HS-27A (cell line): ENCODE measurements around the gene PFKFB4.
"Not testable (repeated sequence)": the region's sequence is repeated elsewhere in the genome, so short reads cannot be mapped to it uniquely, and the experiment has no call there.

Source experiments
- DNase-seq: peaks from one replicate; pipeline ENCODE4 v3.0.0-alpha.2; 2012; ENCODE audit warnings: low read depth, missing footprints

Gene PFKFB4

DNA sequence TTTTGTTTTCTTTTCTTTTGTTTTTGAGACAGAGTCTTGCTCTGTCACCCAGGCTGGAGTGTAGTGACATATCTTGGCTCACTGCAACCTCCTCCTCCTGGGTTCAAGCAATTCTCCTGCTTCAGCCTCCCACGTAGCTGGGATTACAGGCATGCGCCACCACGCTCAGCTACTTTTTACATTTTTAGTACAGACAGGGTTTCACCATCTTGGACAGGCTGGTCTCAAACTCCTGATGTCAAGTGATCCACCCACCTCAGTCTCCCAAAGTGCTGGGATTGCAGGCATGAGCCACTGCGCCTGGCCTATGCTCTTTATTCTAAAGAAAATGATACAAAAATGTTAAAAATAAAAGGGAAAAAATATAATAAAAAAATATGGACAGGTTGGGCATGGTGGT, 25.9 kb downstream of the PFKFB4 start:
- not testable (repeated sequence) for DNase-seq

DNA sequence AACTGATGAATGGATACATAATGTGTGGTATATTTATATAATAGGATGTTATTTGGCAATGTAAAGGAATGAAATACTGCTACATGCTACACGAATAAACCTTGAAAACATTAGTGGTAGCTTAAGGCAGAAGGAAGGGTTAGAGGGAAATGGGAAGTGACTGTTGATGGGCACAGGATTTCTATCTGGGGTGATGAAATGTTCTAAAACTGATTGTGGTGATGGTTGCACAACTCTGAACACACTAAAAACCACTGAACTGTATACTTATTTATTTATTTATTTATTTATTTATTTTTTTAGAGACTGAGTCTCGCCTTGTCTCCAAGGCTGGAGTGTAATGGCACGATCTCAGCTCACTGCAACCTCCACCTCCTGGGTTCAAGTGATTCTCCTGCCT, 27.8 kb downstream of the PFKFB4 start:
- no peak for DNase-seq

GRCh38 chr3:48528048-48528447, 28.6 kb downstream of the PFKFB4 start:
- DNase-seq = no peak

GRCh38 chr3:48524970-48525369, 31.6 kb downstream of the PFKFB4 start:
- no peak for DNase-seq

DNA sequence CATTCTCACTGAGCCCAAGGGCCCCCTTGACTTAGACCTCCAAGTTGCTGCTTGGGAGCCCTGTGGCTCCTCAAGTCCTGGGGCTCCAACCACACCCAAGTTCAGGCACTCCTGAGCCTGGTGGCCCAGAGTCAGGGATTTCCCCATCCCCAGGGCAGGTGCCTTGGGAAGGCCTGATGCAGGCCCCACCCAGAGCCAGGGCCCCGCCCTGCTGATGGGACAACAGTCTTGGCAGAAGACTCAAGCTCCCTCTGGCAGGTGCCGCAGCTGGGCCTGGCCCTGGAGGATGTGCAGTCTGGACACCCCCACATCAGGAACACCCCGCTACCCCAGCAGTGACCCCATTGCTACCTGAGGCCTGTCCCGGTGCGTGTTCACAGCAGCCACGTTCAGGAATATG, 35.0 kb downstream of the PFKFB4 start:
- DNase-seq = no peak

GRCh38 chr3:48519277-48519643, 37.3 kb downstream of the PFKFB4 start:
- no peak for DNase-seq

DNA sequence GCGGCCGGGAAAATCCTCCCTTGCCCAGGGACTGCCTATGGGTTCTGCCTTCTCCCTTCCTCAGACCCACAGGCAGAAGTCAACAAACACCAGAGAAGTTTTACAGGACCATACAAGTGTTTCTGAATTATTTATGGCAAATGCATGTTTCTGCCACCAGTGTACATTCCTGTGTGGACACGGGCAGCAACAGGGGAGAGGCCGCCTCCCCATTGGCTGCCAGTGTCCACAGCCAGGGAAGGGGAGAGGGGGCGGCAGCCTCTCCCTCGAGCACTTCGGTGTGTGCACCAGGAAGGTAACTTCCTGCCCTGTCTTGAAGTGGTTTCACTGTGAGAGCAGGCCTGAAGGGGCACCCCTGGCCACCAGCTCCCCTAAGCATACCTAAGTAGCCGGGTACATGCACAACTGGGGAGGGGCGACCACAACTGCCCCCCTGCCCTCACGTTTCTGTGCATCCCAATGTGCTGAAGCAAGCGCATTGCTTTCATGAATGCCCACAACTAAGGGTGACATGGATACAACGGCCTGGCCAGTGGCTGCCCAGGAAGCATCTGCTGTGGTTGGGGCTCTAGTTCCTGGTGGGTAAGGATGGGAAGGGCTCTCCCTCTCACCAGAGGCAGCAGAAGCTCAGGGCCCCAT, 37.8 kb downstream of the PFKFB4 start:
- no peak for DNase-seq

- DNase-seq = no peak
Observed at GRCh38 chr3:48518069-48518468, 38.5 kb downstream of the PFKFB4 start.

DNA sequence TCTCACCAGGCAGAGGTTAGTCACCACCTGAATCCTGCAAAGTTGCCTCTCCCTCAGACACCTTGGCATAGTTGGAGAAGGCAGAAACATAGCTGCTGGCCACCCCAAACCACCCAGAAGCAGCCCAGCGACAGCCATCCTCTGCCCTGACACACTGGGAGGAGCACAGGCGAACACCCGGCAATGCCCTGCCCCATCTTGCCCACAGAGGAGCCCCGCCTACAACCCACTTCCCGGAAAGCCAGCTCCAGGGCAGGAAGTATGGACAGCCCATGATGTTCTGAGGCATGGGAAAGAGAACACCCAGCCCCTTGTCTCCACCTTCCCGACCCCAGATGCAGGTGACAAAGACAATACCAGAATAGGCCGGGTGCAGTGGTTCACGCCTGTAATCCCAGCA, 40.0 kb downstream of the PFKFB4 start:
- DNase-seq = no peak

DNA sequence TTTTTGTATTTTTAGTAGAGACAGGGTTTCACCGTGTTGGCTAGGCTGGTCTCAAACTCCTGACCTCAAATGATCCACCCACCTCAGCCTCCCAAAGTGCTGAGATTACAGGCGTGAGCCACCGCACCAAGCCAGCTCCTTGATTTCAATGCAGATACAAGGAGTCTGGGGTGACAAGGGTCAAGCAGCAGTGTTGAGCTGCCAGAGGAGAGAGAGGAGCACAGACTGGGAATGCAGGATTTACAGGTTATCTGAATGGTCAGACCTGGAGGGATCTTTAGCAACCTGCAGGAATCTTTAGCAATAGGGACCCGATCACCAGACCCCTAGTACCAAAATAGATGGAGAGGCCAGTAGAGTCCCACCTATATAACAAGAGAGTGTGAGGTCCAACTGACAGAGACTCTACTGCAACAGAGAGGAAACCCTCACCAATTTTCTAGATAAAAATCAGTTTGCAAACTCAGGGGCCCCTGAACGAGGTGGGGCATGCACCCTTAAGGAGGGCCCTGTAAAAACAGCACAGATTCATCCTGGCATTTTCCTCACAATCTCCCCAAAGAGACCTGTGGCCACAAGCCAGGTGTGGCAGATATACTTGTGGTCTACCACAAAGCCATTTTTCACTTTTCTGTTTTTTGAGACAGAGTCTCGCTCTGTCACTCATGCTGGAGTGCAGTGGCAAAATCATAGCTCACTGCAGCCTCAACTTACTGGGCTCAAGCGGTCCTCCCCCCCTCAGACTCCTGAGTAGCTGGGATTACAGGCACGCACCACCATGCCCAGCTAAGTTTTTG, 42.0 kb downstream of the PFKFB4 start:
- DNase-seq = no peak

DNA sequence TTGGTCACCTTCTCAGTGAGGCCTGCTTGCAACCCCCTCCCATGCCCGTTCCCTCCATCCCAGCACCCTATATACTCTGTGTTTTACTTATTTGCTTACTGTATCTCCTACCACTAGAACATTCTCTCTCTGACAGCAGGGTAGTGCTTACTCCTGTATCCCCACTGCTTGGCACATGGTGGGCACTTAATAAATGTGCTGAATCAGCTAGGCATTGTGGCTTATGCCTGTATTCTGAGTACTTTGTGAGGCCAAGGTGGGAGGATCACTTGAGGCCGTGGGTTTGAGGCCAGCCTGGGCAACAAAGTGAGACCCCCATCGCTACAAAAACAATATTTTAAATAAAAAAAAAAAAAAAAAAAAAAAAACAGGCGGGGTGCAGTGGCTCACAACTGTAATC, 45.1 kb downstream of the PFKFB4 start:
- no peak for DNase-seq

DNA sequence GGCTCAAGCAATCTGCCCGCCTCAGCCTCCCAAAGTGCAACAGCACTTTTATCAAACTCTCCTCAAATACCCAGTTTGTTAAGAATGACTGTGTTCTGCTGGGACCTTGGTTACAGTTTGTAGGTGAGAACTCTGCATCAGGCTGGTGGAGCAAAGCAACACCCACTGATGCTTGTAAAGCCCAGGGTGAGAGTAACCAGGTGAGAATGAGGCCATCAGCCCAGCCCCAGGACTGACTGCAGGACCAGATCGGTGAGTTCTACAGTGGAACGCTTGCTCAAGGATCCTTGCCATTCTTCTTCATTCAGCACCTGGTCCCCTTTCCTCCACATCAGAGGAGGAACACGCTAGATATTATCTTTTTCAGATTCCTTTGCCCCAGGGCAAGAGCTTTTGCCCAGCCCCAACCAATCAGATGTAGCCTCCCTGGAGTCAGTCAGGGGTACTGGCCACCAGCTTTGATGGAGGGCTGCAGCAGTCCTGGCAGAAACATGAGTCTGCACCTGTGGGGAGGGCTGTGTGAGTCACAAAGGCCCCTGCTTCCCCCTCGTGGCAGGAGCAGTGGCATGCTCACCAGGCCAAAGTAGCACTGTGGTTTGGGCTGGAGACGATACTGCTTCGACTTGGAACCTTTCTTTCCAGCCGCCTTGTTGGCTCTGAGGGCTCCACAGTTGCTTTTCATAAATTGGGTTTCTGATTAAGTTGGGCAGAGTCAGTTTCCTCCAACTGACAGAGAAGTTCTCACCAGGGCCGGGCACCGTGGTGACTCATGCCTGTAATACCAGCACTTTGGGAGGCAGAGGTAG, 49.1 kb downstream of the PFKFB4 start:
- peak; percentile 40 for DNase-seq

DNA sequence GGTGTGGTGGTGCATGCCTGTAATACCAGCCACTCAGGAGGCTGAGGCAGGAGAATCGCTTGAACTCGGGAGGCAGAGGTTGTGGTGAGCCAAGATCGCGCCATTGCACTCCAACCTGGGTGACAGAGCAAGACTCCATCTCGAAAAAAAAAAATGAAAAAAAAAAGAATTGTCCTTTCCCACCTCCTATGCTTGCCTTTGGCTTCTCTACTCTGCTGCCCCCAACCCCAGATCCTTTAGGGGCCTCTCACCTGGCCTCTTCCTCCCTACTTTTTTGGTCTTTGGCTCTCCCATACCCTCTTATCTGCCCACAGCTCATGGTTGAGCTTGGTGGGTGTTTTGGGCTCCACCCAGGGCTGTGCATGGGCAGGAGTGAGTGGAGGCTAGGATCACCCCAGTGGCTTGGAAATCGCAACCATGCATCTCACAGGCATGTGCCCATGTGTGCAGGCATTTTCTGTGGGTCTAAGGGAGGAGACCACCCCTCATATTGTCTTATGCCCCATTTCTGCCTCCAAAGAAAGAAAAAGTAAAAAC, 50.6 kb downstream of the PFKFB4 start:
- no peak for DNase-seq

GRCh38 chr3:48505146-48505545, 51.5 kb downstream of the PFKFB4 start:
- DNase-seq = no peak

DNA sequence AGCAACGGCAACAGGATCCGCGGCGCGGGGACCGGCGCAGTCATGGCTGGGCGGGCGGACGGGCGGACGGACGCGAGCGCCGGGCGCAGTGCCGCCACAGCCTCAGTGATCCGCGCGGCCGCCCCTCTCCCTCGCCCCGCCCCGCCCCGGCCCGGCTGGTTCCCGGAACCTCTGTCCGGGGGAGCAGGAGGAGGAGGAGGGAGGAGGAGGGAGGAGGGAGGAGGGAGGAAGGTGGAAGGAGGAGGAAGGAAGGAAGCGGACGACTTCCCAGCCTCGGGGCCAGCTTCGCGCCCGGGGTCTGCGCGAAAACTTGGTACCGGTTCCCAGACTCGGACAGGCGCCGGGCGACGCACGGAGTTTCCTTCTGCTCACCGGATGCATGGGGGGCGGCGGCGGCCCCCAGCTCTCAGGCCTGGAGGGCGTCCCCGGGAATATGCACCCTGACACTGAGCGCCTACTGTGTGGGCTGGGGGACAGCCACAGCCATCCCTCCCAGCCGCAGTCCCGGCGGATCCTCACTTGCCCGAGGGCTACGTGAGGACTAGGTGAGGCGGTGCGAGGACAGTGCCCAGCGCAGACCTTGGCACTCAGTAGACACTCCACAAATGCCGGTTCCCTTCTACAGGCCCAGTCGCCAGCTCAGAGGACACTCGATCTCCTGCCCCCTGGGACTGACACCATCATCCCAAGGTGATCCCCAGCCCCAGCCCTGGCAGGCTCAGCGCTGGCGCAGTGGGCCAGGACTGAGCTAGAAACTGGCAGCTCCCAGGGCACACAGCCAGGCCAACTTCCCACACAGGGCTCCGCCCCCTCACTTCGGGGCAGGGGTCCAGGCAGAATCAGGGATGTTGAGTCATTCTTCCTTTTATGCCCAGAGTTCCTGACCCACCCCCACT, 52.3 kb downstream of the PFKFB4 start, which contains the start of gene SHISA5:
Gene SHISA5 (minus strand): TSS at position 124 of the 896 bp plus-strand sequence. CDS start 80 bp downstream, at position 44.
- DNase-seq = no peak

- DNase-seq = no peak
Observed at GRCh38 chr3:48503401-48504050, 53.1 kb downstream of the PFKFB4 start.

DNA sequence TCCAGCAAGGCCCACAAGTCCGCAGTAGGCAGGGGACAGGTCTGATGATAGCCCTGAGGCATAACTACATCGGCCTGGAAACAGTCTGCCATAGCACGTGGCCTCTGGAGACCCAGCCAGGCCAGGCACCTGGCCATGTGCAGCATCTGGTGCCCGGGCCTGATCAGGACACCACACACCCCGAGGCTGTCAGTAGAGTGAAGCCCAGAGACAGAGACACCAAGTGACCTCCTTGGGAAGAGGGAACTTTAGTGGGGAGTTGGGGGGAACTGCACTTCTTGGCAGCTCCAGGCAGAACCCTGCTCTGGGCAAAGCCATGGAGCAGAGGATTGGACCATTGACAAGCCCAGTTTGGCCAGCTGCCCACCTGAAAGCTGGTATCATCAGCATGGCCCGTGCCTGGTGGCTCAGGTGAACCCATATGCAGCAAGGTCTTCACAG, 53.9 kb downstream of the PFKFB4 start:
- DNase-seq = no peak

DNA sequence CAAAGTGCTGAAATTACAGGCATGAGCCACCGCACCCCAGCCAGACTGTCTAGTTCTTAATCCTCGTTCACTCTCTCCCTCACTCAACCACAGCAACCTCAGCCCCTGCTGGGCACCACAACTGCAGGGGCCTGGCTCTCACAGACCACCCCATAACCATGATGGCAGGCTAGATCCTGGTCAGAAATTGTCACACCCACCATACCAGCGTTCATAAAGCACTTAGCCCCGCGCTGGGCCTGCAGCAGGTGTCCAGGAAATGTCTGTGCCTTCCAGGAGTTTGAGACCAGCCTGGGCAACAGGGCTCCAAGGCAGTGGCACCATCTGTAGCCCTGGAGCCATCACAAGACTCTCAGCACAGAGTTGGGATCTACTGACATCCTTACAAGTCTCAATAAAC, 54.5 kb downstream of the PFKFB4 start:
- no peak for DNase-seq

GRCh38 chr3:48501196-48501595, 55.4 kb downstream of the PFKFB4 start:
- no peak for DNase-seq

GRCh38 chr3:48500656-48501055, 55.9 kb downstream of the PFKFB4 start:
- no peak for DNase-seq

DNA sequence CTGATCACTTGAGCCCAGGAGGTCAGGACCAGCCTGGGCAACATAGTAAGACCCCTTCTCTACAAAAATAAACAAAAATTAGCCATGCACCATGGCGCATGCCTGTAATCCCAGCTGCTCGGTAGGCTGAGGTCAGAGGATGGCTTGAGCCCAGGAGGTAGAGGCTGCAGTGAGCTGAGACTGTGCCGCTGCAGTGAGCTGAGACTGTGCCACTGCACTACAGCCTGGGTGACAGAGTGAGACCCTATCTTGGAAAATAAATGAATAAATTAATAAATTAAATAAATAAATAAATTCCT, 63.5 kb downstream of the PFKFB4 start:
- no peak for DNase-seq
